GM18951 (cell line): ENCODE measurements around the gene RELT.

Source experiments
- POLR2A ChIP-seq: IDR thresholded peaks from 4 replicates; pipeline ENCODE4 v1.6.1; 2011; ENCODE audit warnings: mild to moderate bottlenecking; ENCODE audit not compliant: insufficient read length, insufficient read depth; ENCODE audit errors: extremely low read depth
- in situ Hi-C: fragments of 300-500 bp; cut with MboI; formaldehyde crosslinking; loops from one replicate; pipeline ENCODE4 v1.12.0; 2022; ENCODE audit warnings: low sequenced_read_pairs, mixed read lengths, inconsistent platforms; ENCODE audit not compliant: unreplicated experiment

Gene RELT, protein sequence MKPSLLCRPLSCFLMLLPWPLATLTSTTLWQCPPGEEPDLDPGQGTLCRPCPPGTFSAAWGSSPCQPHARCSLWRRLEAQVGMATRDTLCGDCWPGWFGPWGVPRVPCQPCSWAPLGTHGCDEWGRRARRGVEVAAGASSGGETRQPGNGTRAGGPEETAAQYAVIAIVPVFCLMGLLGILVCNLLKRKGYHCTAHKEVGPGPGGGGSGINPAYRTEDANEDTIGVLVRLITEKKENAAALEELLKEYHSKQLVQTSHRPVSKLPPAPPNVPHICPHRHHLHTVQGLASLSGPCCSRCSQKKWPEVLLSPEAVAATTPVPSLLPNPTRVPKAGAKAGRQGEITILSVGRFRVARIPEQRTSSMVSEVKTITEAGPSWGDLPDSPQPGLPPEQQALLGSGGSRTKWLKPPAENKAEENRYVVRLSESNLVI

GRCh38 chr11:73376160-73376802 is at the start of gene RELT:
TSS of gene RELT (plus strand) at chr11:73376399. CDS start at chr11:73389137, 12,738 bp downstream.
- TF ChIP-seq POLR2A, result peak; percentile 99
- in situ Hi-C loops, result no loop called here

- TF ChIP-seq POLR2A, result no peak
- in situ Hi-C loops, result loop anchor here (5.0 kb wide), 1 partner anchor 35 kb away; no protein-coding TSS in a partner anchor
These were observed 49.0 kb upstream of the RELT start for GRCh38 chr11:73326929-73327811.

DNA sequence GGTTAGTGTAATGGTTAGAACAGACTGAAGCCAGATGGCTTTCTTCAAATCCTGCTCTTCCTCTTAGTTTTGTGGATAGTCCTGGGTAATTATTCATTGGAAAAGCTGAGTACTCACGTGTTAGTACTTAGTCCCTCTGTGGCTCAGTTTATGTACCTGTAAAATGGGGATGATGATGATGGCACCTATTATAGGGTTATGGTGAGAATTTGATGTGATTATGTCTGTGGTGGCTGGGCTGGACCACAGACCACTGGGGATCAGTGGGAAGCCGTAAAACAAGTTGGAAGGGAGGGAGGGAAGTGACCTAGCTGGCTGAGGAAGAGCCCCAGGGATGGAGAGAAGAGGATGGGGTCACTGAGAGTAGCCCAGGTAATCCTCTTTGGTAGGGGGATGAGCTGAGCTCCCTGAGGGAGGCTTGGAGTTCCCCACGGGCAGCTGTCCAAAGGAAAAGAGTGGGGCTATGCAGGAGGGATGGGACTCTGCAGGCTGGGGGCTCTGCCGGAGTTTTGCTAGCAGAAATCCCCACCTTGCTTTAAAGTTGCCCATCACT is 48.3 kb upstream of the RELT start:
- TF ChIP-seq POLR2A, result no peak
- in situ Hi-C loops, result loop anchor here (5.0 kb wide), 1 partner anchor 36 kb away; no protein-coding TSS in a partner anchor

DNA sequence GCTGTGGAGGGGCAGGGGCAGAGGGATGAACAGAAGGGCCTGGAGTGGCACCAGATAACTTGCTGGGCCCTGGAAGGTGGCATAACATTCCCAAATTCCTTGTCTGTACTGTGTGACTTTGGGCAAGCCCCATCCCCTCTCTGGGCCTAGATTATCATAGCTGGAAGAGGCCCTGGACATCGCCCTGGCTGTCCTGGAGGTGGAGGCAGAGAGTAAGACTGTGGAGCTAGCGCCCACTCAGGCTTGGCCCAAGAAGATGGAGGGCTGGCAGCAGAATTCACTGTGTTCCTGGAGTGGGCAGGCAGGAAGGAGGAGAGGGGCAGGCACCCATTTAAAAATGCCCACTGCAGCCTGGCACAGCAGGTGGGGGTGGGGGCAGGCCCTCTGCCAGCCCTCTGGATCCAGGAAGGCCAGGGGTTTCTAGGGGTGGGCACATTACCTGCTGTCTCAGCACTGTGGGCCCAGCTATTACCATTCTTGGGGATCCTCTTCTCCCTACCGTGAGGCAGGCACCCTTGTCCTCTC is 45.6 kb upstream of the RELT start:
- no peak for TF ChIP-seq POLR2A
- in situ Hi-C loops, result no loop called here

DNA sequence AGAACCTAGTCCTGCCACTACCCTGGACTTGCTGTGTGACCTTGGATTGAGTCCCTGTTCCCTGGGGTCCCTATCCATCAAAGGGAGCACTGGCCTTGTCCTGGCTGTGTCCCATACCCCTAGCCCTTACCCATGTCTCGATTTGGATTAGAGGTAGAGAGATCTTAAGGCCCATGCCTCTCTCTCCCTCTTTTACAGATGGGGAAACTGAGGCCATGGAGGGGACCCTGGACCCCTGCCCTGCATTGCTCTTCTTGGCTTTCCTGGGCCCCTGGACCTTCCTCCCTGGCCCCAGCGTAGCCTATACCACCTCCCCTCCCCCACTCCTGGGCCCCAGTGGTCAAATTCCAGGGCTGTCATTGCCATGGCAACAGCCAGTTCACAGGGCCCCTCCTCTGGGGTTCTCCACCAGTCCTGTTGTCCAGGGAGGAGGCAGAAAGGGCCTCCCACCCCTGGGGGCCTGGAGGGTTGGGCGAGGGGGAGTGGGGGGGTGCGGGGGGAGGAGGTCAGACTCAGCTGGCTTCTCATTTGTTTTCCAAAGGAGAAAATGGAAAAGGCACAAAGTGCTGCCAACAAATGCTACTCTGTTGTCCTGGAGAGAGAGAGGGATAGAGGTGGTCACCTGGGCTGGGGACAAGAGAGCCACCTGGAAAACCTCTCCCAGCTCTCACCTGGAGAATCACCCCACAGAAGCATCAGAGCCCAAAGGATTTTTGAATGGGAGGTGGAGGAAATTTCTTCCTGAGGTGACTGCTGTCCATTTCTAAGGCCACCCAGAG is 44.9 kb upstream of the RELT start:
- no peak for TF ChIP-seq POLR2A
- in situ Hi-C loops, result no loop called here

- in situ Hi-C loops, result no loop called here
- TF ChIP-seq POLR2A, result no peak
These were observed 43.0 kb upstream of the RELT start for GRCh38 chr11:73333173-73333572.

GRCh38 chr11:73333640-73334383 is 42.4 kb upstream of the RELT start:
- in situ Hi-C loops, result no loop called here
- no peak for TF ChIP-seq POLR2A

- in situ Hi-C loops, result no loop called here
- TF ChIP-seq POLR2A, result no peak
These were observed 41.6 kb upstream of the RELT start for GRCh38 chr11:73334384-73335203.

DNA sequence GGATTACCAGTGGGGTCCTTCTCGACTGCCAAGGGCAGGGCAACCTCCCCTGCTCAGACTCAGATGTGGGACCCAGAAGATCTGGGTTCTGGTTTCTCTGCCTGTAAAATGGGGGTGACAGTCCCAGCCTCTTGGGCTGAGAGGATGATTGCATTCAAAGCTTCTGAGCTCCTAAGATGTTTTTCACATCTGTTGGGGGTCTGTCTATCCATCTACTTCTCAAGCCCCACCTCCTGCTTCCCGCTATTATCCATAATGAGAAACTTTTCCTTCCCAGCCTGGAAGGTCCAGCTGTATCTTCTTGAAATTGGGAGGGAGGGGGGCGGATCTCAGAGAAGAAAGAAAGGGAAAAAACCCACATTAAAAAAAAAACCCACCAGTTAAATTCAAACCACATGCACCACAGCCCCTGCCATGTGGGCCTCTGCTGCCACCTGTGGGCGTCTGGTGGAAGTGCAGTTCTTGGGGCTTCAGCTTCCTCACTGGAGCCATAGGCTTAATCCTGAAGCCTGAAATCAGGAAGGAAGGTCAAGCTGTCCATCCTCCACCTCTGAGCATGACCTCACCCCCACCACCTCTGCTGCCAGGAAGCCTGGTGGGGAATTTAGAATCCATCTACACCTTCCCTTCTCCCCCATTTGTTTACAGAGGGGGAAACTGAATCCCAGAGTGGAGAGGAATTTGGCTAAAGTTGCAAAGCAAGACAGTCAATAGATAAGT is 40.8 kb upstream of the RELT start:
- TF ChIP-seq POLR2A, result no peak
- in situ Hi-C loops, result no loop called here

GRCh38 chr11:73337846-73338245 is 38.4 kb upstream of the RELT start:
- in situ Hi-C loops, result no loop called here
- no peak for TF ChIP-seq POLR2A
